HG02870 (cell line): ENCODE data around the gene ICOSLG.
"Not testable (repeated sequence)": the region's sequence is repeated elsewhere in the genome, so short reads cannot be mapped to it uniquely, and the experiment has no call there.

Experiments
- ATAC-seq: cut with Tn5 transposase; IDR thresholded peaks from one replicate; pipeline ENCODE4 v1.9.1; 2021; ENCODE audit warnings: mild to moderate bottlenecking, moderate library complexity; ENCODE audit not compliant: unreplicated experiment

Gene ICOSLG

GRCh38 chr21:44240842-44241241, at the start of gene ICOSLG:
ICOSLG (minus strand) TSS chr21:44240943; CDS start chr21:44240817, 126 bp downstream.
- peak; percentile 32 for ATAC-seq

- no peak for ATAC-seq
Observed at GRCh38 chr21:44289381-44290010, 48.8 kb upstream of the ICOSLG start.

- no peak for ATAC-seq
Observed at GRCh38 chr21:44288251-44289110, 47.7 kb upstream of the ICOSLG start.

- no peak for ATAC-seq
Observed at GRCh38 chr21:44286716-44287632, 46.2 kb upstream of the ICOSLG start.

GRCh38 chr21:44286086-44286715, 45.5 kb upstream of the ICOSLG start:
- ATAC-seq, result no peak

- ATAC-seq, result no peak
Observed at GRCh38 chr21:44285138-44285992, 44.6 kb upstream of the ICOSLG start, which contains the start of gene AIRE. AIRE (plus strand) TSS chr21:44285876; CDS start chr21:44286007, 131 bp downstream.

GRCh38 chr21:44283948-44284347, 43.2 kb upstream of the ICOSLG start:
- no peak for ATAC-seq

- ATAC-seq, result not testable (repeated sequence)
Observed at GRCh38 chr21:44283211-44283785, 42.6 kb upstream of the ICOSLG start.

- no peak for ATAC-seq
Observed at GRCh38 chr21:44282370-44282769, 41.6 kb upstream of the ICOSLG start.

- ATAC-seq, result no peak
Observed at GRCh38 chr21:44281801-44282200, 41.1 kb upstream of the ICOSLG start.

GRCh38 chr21:44279354-44280260, 38.9 kb upstream of the ICOSLG start:
- ATAC-seq, result no peak

GRCh38 chr21:44275041-44275440, 34.3 kb upstream of the ICOSLG start:
- ATAC-seq, result no peak

- no peak for ATAC-seq
Observed at GRCh38 chr21:44273046-44273445, 32.3 kb upstream of the ICOSLG start.

- ATAC-seq, result no peak
Observed at GRCh38 chr21:44272284-44272858, 31.6 kb upstream of the ICOSLG start.

- no peak for ATAC-seq
Observed at GRCh38 chr21:44271558-44272283, 31.0 kb upstream of the ICOSLG start.

GRCh38 chr21:44269090-44269489, 28.3 kb upstream of the ICOSLG start:
- no peak for ATAC-seq

GRCh38 chr21:44267655-44268142, 27.0 kb upstream of the ICOSLG start:
- ATAC-seq, result no peak
